SK-N-SH (cell line): ENCODE results near the gene CNBD2. TPM values are rescaled to one million over a fixed set of nuclear protein-coding genes. Genes with fewer than 3 reads are reported as not detected.

Experiments
- CTCF ChIA-PET: fragments of 300-600, 350-600 bp; formaldehyde crosslinking; extraction: SDS; loops from one replicate; lab custom pipeline; 2021; lab: Yijun Ruan, JAX
- POLR2A ChIA-PET: fragments of 350-600 bp; sonication (Branson Sonifier 250); formaldehyde crosslinking; extraction: SDS; loops from one replicate; lab custom pipeline; 2020; ENCODE audit warnings: antibody characterized with exemption, inconsistent platforms; lab: Yijun Ruan, JAX
- DNase-seq: peaks from one replicate; pipeline ENCODE4 v3.0.0; 2012
- H2AFZ ChIP-seq: fragments of 200-600 bp; sonication (generic); 2 replicates; pipeline ENCODE4 v1.8.1; 2016; ENCODE audit warnings: antibody characterized with exemption, mild to moderate bottlenecking, low read depth
- H3F3A ChIP-seq: fragments of 200-600 bp; sonication (generic); replicated peaks from 2 replicates; pipeline ENCODE3; 2016; ENCODE audit warnings: antibody characterized with exemption, mild to moderate bottlenecking; ENCODE audit not compliant: insufficient read depth
- H3K27ac ChIP-seq, 2 experiments: fragments of 200-500 bp in 1 of 2; fragments of 200-600 bp in 1 of 2; sonication (Bioruptor generic) in 1 of 2; sonication (generic), shearing (Covaris generic) in 1 of 2; 2 replicates each; pipeline versions ENCODE4 v1.5.1 to v1.6.1; 2014 to 2016; ENCODE audit warnings: low read depth in 2 of 2, inconsistent platforms in 1 of 2, low read length in 1 of 2, mild to moderate bottlenecking in 1 of 2, mixed read lengths in 1 of 2
- H3K27me3 ChIP-seq: fragments of 200-600 bp; sonication (generic), shearing (Covaris generic); 2 replicates; pipeline ENCODE4 v1.6.1; 2016; ENCODE audit warnings: mixed run types; ENCODE audit not compliant: insufficient read depth
- H3K36me3 ChIP-seq, 2 experiments: fragments of 200-500 bp in 1 of 2; fragments of 200-600 bp in 1 of 2; sonication (Bioruptor generic) in 1 of 2; sonication (generic) in 1 of 2; replicated peaks in 1 of 2; 2 replicates each; pipeline versions ENCODE3 to v1.5.1; 2014 to 2016; ENCODE audit warnings: low read length in 1 of 2, mild to moderate bottlenecking in 1 of 2; ENCODE audit not compliant: insufficient read depth in 2 of 2, control insufficient read depth in 1 of 2
- H3K4me1 ChIP-seq, 2 experiments: fragments of 200-500 bp in 1 of 2; fragments of 200-600 bp in 1 of 2; sonication (Bioruptor generic) in 1 of 2; sonication (generic), shearing (Covaris generic) in 1 of 2; 2 replicates each; pipeline versions ENCODE4 v1.5.1 to v1.6.1; 2014 to 2016; ENCODE audit warnings: low read depth in 1 of 2, low read length in 1 of 2, mixed run types in 1 of 2; ENCODE audit not compliant: insufficient read depth in 2 of 2, control insufficient read depth in 1 of 2
- H3K4me2 ChIP-seq: fragments of 200-600 bp; sonication (generic), shearing (Covaris generic); 2 replicates; pipeline ENCODE4 v1.6.1; 2017; ENCODE audit warnings: mixed run types
- H3K4me3 ChIP-seq, 2 experiments: fragments of 200-500 bp in 1 of 2; fragments of 200-600 bp in 1 of 2; sonication (Bioruptor generic) in 1 of 2; sonication (generic), shearing (Covaris generic) in 1 of 2; 2 replicates each; pipeline versions ENCODE4 v1.5.1 to v1.8.1; 2014 to 2016; ENCODE audit warnings: low read depth in 2 of 2, inconsistent platforms in 1 of 2, low read length in 1 of 2, mild to moderate bottlenecking in 1 of 2, mixed read lengths in 1 of 2, moderate library complexity in 1 of 2
- H3K79me2 ChIP-seq: fragments of 200-600 bp; sonication (generic); 2 replicates; pipeline ENCODE4 v1.8.1; 2017; ENCODE audit warnings: mild to moderate bottlenecking; ENCODE audit not compliant: insufficient read depth
- H3K9ac ChIP-seq: fragments of 200-600 bp; sonication (generic); 2 replicates; pipeline ENCODE4 v1.6.1; 2017; ENCODE audit warnings: mixed run types
- H3K9me2 ChIP-seq: fragments of 200-600 bp; sonication (generic); 2 replicates; pipeline ENCODE4 v1.6.1; 2017; ENCODE audit warnings: mixed run types
- H3K9me3 ChIP-seq: fragments of 200-600 bp; sonication (generic); 2 replicates; pipeline ENCODE4 v1.6.1; 2017; ENCODE audit warnings: mixed run types, mild to moderate bottlenecking, moderate library complexity
- H4K20me1 ChIP-seq: fragments of 200-600 bp; sonication (generic); 2 replicates; pipeline ENCODE4 v1.6.1; 2017; ENCODE audit warnings: mild to moderate bottlenecking, mixed run types; ENCODE audit not compliant: insufficient read depth
- ELF1 ChIP-seq: IDR thresholded peaks from 2 replicates; pipeline ENCODE4 v1.4.0; 2012
- FOSL2 ChIP-seq: IDR thresholded peaks from 2 replicates; pipeline ENCODE4 v1.4.0; 2012; ENCODE audit warnings: low read depth, mild to moderate bottlenecking, moderate library complexity, borderline replicate concordance
- FOXJ3 ChIP-seq: sonication (generic); formaldehyde crosslinking; IDR thresholded peaks from 2 replicates; pipeline ENCODE4 v1.5.1; 2020; ENCODE audit warnings: mild to moderate bottlenecking, missing genetic modification reagents
- GABPA ChIP-seq: IDR thresholded peaks from 2 replicates; pipeline ENCODE4 v1.4.0; 2012; ENCODE audit warnings: low read depth, mild to moderate bottlenecking
- MAX ChIP-seq: IDR thresholded peaks from 2 replicates; pipeline ENCODE4 v1.4.0; 2012; ENCODE audit warnings: low read depth
- NFIC ChIP-seq: IDR thresholded peaks from 2 replicates; pipeline ENCODE4 v1.4.0; 2012; ENCODE audit warnings: borderline replicate concordance
- NRF1 ChIP-seq: IDR thresholded peaks from 2 replicates; pipeline ENCODE4 v1.6.1; 2012; ENCODE audit warnings: low read depth, mild to moderate bottlenecking, low read length
- RAD21 ChIP-seq: IDR thresholded peaks from 2 replicates; pipeline ENCODE4 v1.6.1; 2012; ENCODE audit warnings: mild to moderate bottlenecking, low read length
- SIN3A ChIP-seq: IDR thresholded peaks from 2 replicates; pipeline ENCODE4 v1.6.1; 2012; ENCODE audit warnings: low read depth, mild to moderate bottlenecking, low read length, moderate library complexity, borderline replicate concordance
- ZBTB33 ChIP-seq: IDR thresholded peaks from 2 replicates; pipeline ENCODE4 v1.4.0; 2012; ENCODE audit warnings: low read depth, borderline replicate concordance
- WGBS: methylation state at CpG from one replicate; pipeline ENCODE4 v1.1.6; 2017; ENCODE audit warnings: low lambda C conversion rate; 5-methylcytosine and 5-hydroxymethylcytosine counted together
- polyA plus RNA-seq, 3 experiments: library from polyadenylated mRNA; depleted of rRNA; stranded (reverse); fragments of >200 nt; gene quantifications; 2 replicates each; pipeline ENCODE4 v1.2.3, GENCODE V29; 2012
- TF ChIP-seq, protein P1 (sequence below): fragments of 150-350 bp; IDR thresholded peaks from 2 replicates; pipeline ENCODE4 v1.6.1; 2016; ENCODE audit warnings: mild to moderate bottlenecking, low read depth, low read length

The CNBD2 gene
- polyA plus RNA-seq, 1 of the 3 experiments (the other 2 are of a cell fraction), result 5.6 TPM

DNA sequence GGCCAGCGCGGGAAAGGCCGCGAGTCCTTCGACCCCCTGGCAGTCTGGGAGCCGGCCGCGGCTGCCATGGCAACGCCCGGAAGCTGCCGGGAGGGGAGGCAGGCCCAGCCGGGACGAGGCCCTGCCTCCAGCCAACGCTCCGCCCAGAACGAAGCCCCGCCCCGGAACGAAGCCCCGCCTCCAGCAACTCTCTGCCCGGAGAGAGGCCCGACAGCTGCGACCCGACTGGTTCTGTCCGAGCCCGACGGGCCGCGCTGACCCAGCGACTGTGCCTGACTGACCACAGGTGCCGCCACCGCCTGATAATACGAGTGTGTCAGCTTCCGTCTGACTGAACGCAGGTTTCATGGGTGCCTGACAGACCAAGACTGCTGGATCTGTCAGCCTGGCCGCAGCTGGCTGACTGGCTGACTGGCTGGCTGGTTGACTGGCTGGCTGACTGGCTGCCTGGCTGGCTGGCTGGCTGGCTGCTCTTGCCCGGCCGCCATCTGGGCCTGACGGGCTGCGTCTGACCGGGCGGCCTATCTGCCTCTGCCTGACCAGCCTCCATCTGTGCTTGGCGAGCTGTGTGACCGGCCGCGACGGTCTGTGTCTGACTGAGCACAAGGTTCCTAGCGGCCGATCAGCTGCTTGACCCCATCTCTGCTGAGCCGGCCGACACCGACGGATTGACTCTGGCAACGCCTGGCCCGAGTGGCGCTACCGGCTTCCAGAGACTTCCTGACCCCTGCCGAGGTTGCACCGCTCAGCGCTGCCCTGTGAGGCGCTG is 96.5 kb downstream of the CNBD2 start (continued):
- TF ChIP-seq ZBTB33 (no peak), ELF1 (no peak), MAX (no peak), GABPA (no peak), NRF1 (no peak), FOSL2 (no peak), NFIC (no peak), RAD21 (no peak)
- TF ChIP-seq, protein P1, sequence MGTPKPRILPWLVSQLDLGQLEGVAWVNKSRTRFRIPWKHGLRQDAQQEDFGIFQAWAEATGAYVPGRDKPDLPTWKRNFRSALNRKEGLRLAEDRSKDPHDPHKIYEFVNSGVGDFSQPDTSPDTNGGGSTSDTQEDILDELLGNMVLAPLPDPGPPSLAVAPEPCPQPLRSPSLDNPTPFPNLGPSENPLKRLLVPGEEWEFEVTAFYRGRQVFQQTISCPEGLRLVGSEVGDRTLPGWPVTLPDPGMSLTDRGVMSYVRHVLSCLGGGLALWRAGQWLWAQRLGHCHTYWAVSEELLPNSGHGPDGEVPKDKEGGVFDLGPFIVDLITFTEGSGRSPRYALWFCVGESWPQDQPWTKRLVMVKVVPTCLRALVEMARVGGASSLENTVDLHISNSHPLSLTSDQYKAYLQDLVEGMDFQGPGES, result no peak

DNA sequence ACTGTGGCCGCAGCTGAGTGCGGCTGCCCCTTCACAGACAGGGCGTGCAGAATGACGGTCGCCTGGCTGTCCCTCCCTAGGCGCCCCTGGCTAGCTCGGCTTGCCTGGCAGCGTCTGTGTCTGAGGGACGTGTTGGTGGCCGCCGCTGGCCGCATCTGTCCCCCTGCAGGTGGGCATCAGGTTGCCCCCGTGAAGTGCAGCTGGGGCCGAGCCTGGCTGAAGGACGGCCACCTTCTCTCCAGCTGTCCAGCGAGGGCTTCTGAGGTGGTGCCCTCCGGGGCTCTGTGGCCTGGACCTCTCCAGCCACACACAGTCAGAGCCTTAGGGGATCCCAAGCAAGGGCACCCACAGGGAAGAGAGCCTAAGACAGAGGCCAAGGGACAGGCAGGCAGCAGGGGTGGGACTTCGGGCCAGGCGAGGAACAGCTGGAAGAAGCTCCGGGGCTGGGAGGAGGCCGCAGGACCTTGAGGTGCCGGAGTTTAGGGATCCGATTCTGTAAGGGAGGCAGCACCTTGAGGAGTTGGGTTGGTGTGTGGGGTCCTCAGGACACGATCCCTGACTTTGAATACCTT is 97.1 kb downstream of the CNBD2 start:
- POLR2A ChIA-PET, result interaction anchor here (0.9 to 1.3 kb wide), 2 partner anchors 15 to 16 kb away, joined by 3 to 6 read pairs; no protein-coding TSS in a partner anchor
- peak overlapping the region; percentile 86; the same call in 1 of the 2 replicates for H3K4me2 ChIP-seq

More for the DNA sequence above, 97.1 kb downstream of the CNBD2 start:
- Histone ChIP-seq H4K20me1 (no peaks in the 10 kb centered on the region), H3K36me3 (no peaks in the 10 kb centered on the region), H3K27me3 (no peaks in the 10 kb centered on the region), H3K4me1 (peaks cover 0 to 15% of the 10 kb centered on the region in 2 experiments; a peak in 1 of 4 replicates), H3K9me2 (no peaks in the 10 kb centered on the region), H2AFZ (no peak overlapping the region), H3K79me2 (no peaks in the 10 kb centered on the region), H3K9me3 (no peaks in the 10 kb centered on the region; the same call in 1 of the 2 replicates), H3K4me3 (no peak overlapping the region; a peak in 1 of 4 replicates), H3F3A (peaks cover 9% of the 10 kb centered on the region), H3K27ac (peak overlapping the region; percentile 57 to 82; a peak in 3 of 4 replicates), H3K9ac (no peak overlapping the region)
- CTCF ChIA-PET, result interaction anchor here (1.0 to 1.8 kb wide), 3 partner anchors 73 to 137 kb away, joined by 3 to 7 read pairs (median 6); no protein-coding TSS in a partner anchor
- WGBS, result 88% methylated on average over 8 of the region's 24 CpGs
- no peak for DNase-seq
- TF ChIP-seq SIN3A (no peak), FOXJ3 (0 out of 2 replicates have a peak, but pooled peaks have one; percentile 42)
